ENCODE results near the gene FAM184B.

FAM184B gene

GRCh38 chr4:17618926-17619325 is 162.5 kb downstream of the FAM184B start:
- no peak for DNase-seq
- Mint-ChIP-seq H3K9me3 (no peaks in the 10 kb centered on the region), H3K4me3 (peak overlapping the region; percentile 33 to 47), H3K27ac (peak overlapping the region; percentile 23 to 82), H3K4me1 (peaks cover 34% of the 10 kb centered on the region), H3K27me3 (no peaks in the 10 kb centered on the region)
- ATAC-seq: no peak

DNA sequence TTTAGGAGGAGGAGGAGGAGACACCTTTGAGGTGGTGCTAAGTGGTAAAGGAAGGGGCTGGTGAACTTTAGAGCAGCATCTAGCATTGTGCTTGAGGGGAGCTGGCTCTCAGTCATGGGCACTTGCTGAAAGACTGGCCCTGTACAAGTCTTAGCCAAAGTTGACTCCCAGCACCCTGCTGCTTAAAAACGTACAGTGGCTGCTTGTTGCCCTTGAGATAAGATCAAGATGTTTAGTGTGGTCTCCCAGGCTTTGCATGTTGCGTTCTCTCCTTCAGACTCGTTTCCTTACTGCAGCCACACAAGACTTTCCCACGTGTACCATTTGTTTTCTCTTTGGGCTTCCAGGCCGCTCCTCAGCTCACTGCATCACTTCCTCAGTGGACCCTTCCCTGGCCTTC is 165.1 kb downstream of the FAM184B start:
- H3K4me1 Mint-ChIP-seq: peaks cover 45% of the 10 kb centered on the region
- no peak for ATAC-seq
- no peaks in the 10 kb centered on the region for H3K27me3 Mint-ChIP-seq
- H3K4me3 Mint-ChIP-seq: peak overlapping the region; percentile 76 to 79
- no peaks in the 10 kb centered on the region for H3K9me3 Mint-ChIP-seq
- no peak for DNase-seq
- H3K27ac Mint-ChIP-seq: peak overlapping the region; percentile 59 to 78

GRCh38 chr4:17614416-17615299 is 166.8 kb downstream of the FAM184B start, which contains the start of gene MED28:
Gene MED28, plus strand, starts transcription at chr4:17614641. Its CDS starts 14 bp downstream, at chr4:17614655.
- Mint-ChIP-seq H3K27ac (peak within 1 kb of the TSS; percentile 90 to 100), H3K9me3 (no peaks in the 10 kb centered on the region)

GRCh38 chr4:17613761-17614415 is 167.5 kb downstream of the FAM184B start:
- Mint-ChIP-seq H3K27me3 (no peaks in the 10 kb centered on the region), H3K4me3 (peak overlapping the region; percentile 94 to 97), H3K4me1 (peaks cover 38% of the 10 kb centered on the region), H3K9me3 (no peaks in the 10 kb centered on the region), H3K27ac (peak overlapping the region; percentile 90 to 100)
- DNase-seq (no peak), ATAC-seq (peak; percentile 61)

More at GRCh38 chr4:17614416-17615299, 166.8 kb downstream of the FAM184B start, which contains the start of gene MED28:
- H3K4me1 Mint-ChIP-seq: peaks cover 45% of the 10 kb centered on the region
- DNase-seq: peak; percentile 92 to 95
- H3K27me3 Mint-ChIP-seq: no peaks in the 10 kb centered on the region
- H3K4me3 Mint-ChIP-seq: peak within 1 kb of the TSS; percentile 94 to 97
- ATAC-seq: peak; percentile 94

DNA sequence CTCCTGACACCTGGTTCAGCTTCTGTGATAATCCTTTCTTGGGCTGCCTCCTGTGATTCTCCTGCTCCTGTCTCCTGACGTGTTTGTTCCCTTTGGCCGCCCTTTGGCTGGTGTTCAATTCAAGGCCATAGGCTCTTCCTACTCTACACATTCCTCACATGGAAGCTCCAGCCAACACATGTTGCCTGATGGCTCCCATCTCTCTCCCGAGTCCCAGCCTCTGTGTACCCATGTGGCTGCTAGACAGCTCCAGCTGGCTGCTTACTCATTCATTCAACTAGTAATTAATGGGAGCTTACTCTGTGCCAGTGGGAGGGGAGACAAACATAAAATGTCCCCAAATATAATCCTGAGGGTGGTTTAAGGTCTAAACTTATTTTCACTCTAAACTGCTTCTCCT is 176.2 kb downstream of the FAM184B start:
- no peak overlapping the region for H3K27ac Mint-ChIP-seq
- ATAC-seq (no peak), DNase-seq (no peak)
- no peak overlapping the region for H3K4me3 Mint-ChIP-seq
- H3K4me1 Mint-ChIP-seq: no peaks in the 10 kb centered on the region
- no peaks in the 10 kb centered on the region for H3K9me3 Mint-ChIP-seq
- no peaks in the 10 kb centered on the region for H3K27me3 Mint-ChIP-seq

DNA sequence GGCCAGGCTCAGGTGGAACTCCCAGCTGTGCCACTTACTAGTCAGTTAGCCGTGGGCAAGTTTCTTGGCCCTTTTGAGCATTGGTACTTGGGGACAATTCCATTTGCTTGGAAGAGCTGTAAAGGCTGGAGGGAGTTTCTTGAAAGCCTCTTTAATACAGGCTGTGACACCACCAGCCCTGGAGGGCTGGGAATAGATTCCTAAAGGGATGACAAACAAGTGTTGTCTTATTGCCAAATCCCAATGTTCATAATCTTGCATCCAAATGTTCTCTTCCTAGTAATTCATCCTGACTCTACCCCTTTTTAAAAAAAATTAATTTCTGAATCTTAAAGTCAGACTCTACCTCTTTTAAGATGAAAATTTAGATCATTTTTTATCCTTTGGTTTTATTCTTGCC is 181.6 kb downstream of the FAM184B start:
- no peak overlapping the region for H3K4me3 Mint-ChIP-seq

GRCh38 chr4:17597517-17597916 is 183.9 kb downstream of the FAM184B start:
- no peaks in the 10 kb centered on the region for H3K27me3 Mint-ChIP-seq
- no peaks in the 10 kb centered on the region for H3K9me3 Mint-ChIP-seq
- ATAC-seq (no peak), DNase-seq (no peak)
- no peak overlapping the region for H3K4me3 Mint-ChIP-seq
- H3K4me1 Mint-ChIP-seq: no peaks in the 10 kb centered on the region
- H3K27ac Mint-ChIP-seq: no peak overlapping the region

More for the DNA sequence above, 181.6 kb downstream of the FAM184B start:
- Mint-ChIP-seq H3K27me3 (no peaks in the 10 kb centered on the region), H3K4me1 (no peaks in the 10 kb centered on the region), H3K27ac (peak overlapping the region; percentile 19 to 76), H3K9me3 (no peaks in the 10 kb centered on the region)
- DNase-seq (no peak), ATAC-seq (no peak)

DNA sequence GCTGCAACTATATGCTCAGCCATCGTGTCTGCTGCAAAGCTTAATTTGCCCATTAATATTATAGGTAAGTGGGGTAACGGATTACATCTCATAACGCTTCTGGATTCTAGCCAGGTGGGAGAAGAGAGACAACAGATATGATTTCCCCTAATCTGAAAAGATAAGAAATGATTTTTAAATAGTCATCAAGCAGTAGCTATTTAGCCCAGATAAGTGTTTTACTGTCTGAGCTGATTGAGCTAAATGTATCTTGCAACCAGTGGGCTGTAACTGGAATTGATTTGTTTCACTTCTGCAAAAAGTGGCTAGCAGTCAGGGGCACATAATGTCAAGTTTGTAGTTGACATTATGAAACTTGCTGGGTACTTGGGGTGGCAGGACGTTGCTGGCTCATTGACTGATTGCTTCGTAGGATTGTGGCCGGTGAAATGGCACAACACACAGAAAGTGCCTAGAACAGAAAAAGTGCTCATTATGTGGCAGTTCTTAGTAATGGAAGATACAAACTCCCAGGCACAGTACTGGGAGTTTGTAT is 185.9 kb downstream of the FAM184B start:
- Mint-ChIP-seq H3K4me3 (no peak overlapping the region), H3K4me1 (no peaks in the 10 kb centered on the region), H3K27me3 (no peaks in the 10 kb centered on the region), H3K27ac (no peak overlapping the region), H3K9me3 (no peaks in the 10 kb centered on the region)
- DNase-seq: no peak
- ATAC-seq: no peak

DNA sequence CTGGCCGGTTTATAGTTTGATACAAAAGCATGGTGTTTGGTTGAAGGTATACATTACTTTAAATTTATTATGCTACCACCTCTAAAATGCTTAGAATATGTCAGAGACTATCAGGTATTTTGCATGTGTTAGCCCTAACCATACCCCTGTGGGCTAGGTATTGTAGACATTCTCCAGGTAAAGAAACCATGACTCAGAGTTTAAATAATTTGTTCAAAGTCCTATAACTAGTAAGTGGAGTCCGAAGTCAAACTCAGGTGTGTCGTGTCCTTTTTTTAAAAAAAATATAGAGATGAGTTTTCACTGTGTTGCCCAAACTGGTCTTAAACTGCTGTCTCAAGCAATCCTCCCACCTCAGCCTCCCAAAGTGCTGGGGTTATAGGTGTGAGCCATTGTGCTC is 192.1 kb downstream of the FAM184B start:
- no peak overlapping the region for H3K27ac Mint-ChIP-seq
- H3K27me3 Mint-ChIP-seq: no peaks in the 10 kb centered on the region
- ATAC-seq (no peak), DNase-seq (no peak)
- H3K4me3 Mint-ChIP-seq: no peak overlapping the region
- H3K9me3 Mint-ChIP-seq: no peaks in the 10 kb centered on the region
- H3K4me1 Mint-ChIP-seq: no peaks in the 10 kb centered on the region

- no peak for DNase-seq
- no peaks in the 10 kb centered on the region for H3K4me1 Mint-ChIP-seq
- ATAC-seq: no peak
- H3K4me3 Mint-ChIP-seq: no peak overlapping the region
- no peak overlapping the region for H3K27ac Mint-ChIP-seq
- no peaks in the 10 kb centered on the region for H3K9me3 Mint-ChIP-seq
- no peaks in the 10 kb centered on the region for H3K27me3 Mint-ChIP-seq
These were observed 194.2 kb downstream of the FAM184B start for GRCh38 chr4:17587094-17587822.

DNA sequence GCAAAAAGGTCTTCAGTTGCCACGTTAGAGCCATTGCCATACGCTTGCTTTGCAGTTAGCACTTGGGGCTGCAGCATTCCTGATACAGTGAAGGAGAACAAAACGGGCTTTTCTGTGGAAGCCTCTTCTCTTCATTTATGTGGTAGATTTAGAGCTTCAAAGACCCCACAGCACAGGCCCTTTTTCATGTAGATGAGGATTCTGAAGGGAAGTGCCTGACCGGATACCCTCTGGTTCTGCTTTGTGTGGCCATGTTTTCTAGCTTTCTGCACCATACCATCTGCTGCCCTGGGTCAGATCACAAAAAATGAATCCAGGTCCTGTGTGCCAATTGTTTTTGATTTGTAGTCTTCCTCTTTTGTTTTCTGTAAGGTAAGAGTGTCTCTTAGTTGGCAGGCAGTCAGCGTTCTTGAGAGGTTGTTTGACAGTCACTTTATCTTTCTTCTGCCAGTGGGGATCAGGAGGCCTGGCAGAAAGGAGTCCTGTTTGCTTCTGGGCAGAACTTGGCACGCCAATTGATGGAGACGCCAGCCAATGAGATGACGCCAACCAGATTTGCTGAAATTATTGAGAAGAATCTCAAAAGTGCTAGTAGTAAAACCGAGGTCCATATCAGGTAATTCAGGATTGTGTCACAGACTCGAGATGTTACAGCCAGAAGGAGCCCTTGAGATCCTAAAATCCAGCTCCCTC is 196.8 kb downstream of the FAM184B start:
- ATAC-seq (no peak), DNase-seq (no peak)
- Mint-ChIP-seq H3K4me1 (peaks cover 2% of the 10 kb centered on the region), H3K27ac (peak overlapping the region in 1 of 2 donors; percentile 72), H3K9me3 (no peaks in the 10 kb centered on the region), H3K4me3 (no peak overlapping the region), H3K27me3 (no peaks in the 10 kb centered on the region)

DNA sequence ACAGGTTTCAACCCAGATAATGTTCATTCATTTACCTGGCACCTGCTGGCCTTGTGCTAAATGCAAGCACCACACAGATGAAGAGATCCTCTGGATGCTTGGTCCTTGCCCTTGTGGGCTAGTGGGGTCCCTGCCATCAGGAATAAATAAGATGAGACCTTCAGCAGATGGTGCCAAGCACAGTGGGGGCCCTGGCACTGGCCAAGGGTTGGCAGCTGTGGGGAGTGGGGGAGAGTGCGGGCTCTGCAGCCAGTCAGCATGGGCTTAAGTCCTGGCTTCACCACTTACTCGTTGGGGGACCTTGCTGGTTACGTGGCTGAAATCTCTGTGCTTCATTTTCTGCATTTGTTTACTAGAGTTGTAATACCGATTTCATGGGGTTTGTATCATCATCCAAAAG is 197.5 kb downstream of the FAM184B start:
- ATAC-seq: no peak
- Mint-ChIP-seq H3K27ac (peak overlapping the region; percentile 78 to 82), H3K4me1 (peaks cover 9% of the 10 kb centered on the region), H3K27me3 (no peaks in the 10 kb centered on the region), H3K9me3 (no peaks in the 10 kb centered on the region), H3K4me3 (no peak overlapping the region)
- no peak for DNase-seq

- H3K27me3 Mint-ChIP-seq: no peaks in the 10 kb centered on the region
- DNase-seq (no peak), ATAC-seq (no peak)
- peaks cover 14% of the 10 kb centered on the region for H3K4me1 Mint-ChIP-seq
- H3K27ac Mint-ChIP-seq: no peak overlapping the region
- no peaks in the 10 kb centered on the region for H3K9me3 Mint-ChIP-seq
- no peak overlapping the region for H3K4me3 Mint-ChIP-seq
These were observed 198.1 kb downstream of the FAM184B start for GRCh38 chr4:17583276-17583675.

- Mint-ChIP-seq H3K27ac (no peak overlapping the region), H3K4me3 (no peak overlapping the region), H3K9me3 (no peaks in the 10 kb centered on the region), H3K4me1 (peaks cover 19% of the 10 kb centered on the region), H3K27me3 (no peaks in the 10 kb centered on the region)
- ATAC-seq (no peak), DNase-seq (no peak)
These were observed 200.5 kb downstream of the FAM184B start for GRCh38 chr4:17580969-17581368.

Measured in stimulated activated naive CD8-positive, alpha-beta T cell treated with anti-CD3 and anti-CD28 coated beads, Interleukin-15, amount 100 ng/mL, for 72 hours (primary cell).